22Rv1 (cell line): ENCODE results near the gene TCEA3.

Source experiments
- ZFX ChIP-seq: fragments of 450-650 bp; IDR thresholded peaks from 2 replicates; pipeline ENCODE4 v1.6.1; 2017; ENCODE audit warnings: antibody characterized with exemption, borderline replicate concordance
- TF ChIP-seq, protein P1 (sequence below): fragments of 450-650 bp; IDR thresholded peaks from 2 replicates; pipeline ENCODE4 v1.5.1; 2017; ENCODE audit warnings: mild to moderate bottlenecking

DNA sequence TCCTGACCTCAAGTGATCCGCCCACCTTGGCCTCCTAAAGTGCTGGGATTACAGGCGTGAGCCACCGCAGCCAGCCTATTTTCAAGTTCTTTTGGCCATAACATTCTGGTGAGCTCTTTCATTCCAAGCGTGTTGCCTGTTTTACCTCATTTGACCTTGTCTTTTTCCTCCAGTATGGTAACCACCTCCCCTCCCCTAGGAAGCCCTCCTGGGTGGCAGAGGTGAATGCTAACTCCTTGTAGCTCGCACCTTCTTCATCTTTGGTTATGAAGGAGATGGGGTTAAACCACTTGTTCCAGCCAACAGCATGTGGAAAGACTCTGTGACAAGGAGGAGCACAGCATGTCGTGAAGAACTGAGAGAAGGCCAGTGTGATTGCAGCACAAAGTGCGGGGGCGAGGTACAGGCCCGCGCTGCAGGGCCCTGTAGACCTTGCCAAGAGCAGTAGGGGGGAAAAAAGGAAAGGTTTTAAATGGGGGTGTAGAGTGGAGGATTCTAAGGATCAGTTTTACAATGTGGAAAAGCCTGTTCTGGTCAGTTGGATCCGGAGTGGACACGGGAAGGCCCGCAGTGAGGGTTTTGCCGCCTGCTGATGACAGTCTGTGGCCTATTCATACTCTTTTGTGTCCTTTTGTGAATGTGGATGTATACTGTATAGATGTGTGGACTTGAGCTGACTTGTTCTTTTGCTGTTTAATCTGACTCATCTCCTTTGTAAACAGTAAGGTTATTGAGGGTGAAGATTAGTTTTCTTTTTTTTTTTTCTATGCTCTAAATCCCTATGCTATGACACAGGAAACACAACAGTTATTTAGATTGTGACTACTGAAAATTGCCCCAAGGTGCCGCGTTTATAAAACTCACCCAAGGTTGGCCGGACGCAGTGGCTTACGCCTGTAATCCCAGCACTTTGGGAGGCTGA lies 47.4 kb downstream of the TCEA3 start:
- TF ChIP-seq ZFX, result no peak
- TF ChIP-seq, protein P1, sequence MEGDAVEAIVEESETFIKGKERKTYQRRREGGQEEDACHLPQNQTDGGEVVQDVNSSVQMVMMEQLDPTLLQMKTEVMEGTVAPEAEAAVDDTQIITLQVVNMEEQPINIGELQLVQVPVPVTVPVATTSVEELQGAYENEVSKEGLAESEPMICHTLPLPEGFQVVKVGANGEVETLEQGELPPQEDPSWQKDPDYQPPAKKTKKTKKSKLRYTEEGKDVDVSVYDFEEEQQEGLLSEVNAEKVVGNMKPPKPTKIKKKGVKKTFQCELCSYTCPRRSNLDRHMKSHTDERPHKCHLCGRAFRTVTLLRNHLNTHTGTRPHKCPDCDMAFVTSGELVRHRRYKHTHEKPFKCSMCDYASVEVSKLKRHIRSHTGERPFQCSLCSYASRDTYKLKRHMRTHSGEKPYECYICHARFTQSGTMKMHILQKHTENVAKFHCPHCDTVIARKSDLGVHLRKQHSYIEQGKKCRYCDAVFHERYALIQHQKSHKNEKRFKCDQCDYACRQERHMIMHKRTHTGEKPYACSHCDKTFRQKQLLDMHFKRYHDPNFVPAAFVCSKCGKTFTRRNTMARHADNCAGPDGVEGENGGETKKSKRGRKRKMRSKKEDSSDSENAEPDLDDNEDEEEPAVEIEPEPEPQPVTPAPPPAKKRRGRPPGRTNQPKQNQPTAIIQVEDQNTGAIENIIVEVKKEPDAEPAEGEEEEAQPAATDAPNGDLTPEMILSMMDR, result no peak
